Parathyroid adenoma (tissue), 2 donors: ENCODE results near the gene ETFB.

Source experiments
- H2AFZ ChIP-seq: fragments of 300-600 bp; sonication (generic); one replicate; pipeline ENCODE4 v1.7.0; 2017; ENCODE audit warnings: antibody characterized with exemption, mild to moderate bottlenecking
- H3K27ac ChIP-seq: fragments of 300-600 bp; sonication (generic); one replicate; pipeline ENCODE4 v1.7.0; 2017
- H3K27me3 ChIP-seq: fragments of 300-600 bp; sonication (generic); one replicate; pipeline ENCODE4 v1.7.0; 2017; ENCODE audit warnings: low read length; ENCODE audit not compliant: control insufficient read depth, insufficient read depth
- H3K36me3 ChIP-seq: fragments of 300-600 bp; sonication (generic); one replicate; pipeline ENCODE4 v1.7.0; 2017; ENCODE audit warnings: low read length; ENCODE audit not compliant: control insufficient read depth, insufficient read depth
- H3K4me1 ChIP-seq: fragments of 300-600 bp; sonication (generic); one replicate; pipeline ENCODE4 v1.7.0; 2017; ENCODE audit warnings: control low read depth
- H3K4me2 ChIP-seq: fragments of 300-600 bp; sonication (generic); one replicate; pipeline ENCODE4 v1.7.0; 2017; ENCODE audit warnings: low read length
- H3K4me3 ChIP-seq: fragments of 300-600 bp; sonication (generic); one replicate; pipeline ENCODE4 v1.7.0; 2017; ENCODE audit warnings: low read depth, low read length
- H3K79me2 ChIP-seq: fragments of 300-600 bp; sonication (generic); one replicate; pipeline ENCODE4 v1.7.0; 2017; ENCODE audit warnings: control low read depth
- H3K9ac ChIP-seq: fragments of 300-600 bp; sonication (generic); one replicate; pipeline ENCODE4 v1.7.0; 2017; ENCODE audit warnings: mild to moderate bottlenecking
- H3K9me3 ChIP-seq: fragments of 300-600 bp; sonication (generic); one replicate; pipeline ENCODE4 v1.7.0; 2017; ENCODE audit warnings: low read length; ENCODE audit not compliant: control insufficient read depth
- TF ChIP-seq, protein P1 (sequence below): fragments of 300-600 bp; sonication (generic); IDR thresholded peaks from one replicate; pipeline ENCODE4 v1.7.0; 2017; ENCODE audit warnings: antibody characterized with exemption, mild to moderate bottlenecking
- donor health status: primary hyperparathyroidism.

The ETFB gene

GRCh38 chr19:51311351-51312257, 54.6 kb downstream of the ETFB start, which contains the start of gene IGLON5:
Gene IGLON5, plus strand, starts transcription at chr19:51311644. Its CDS starts 204 bp downstream, at chr19:51311848.
- Histone ChIP-seq H3K79me2 (no peaks in the 10 kb centered on the region), H3K4me3 (no peak within 1 kb of the TSS), H3K27ac (no peak within 1 kb of the TSS), H3K4me2 (no peak within 1 kb of the TSS), H3K9ac (no peak within 1 kb of the TSS), H3K9me3 (no peaks in the 10 kb centered on the region), H3K36me3 (no peaks in the 10 kb centered on the region), H3K4me1 (no peaks in the 10 kb centered on the region), H3K27me3 (no peaks in the 10 kb centered on the region), H2AFZ (peak within 1 kb of the TSS; percentile 42)
- TF ChIP-seq, protein P1, sequence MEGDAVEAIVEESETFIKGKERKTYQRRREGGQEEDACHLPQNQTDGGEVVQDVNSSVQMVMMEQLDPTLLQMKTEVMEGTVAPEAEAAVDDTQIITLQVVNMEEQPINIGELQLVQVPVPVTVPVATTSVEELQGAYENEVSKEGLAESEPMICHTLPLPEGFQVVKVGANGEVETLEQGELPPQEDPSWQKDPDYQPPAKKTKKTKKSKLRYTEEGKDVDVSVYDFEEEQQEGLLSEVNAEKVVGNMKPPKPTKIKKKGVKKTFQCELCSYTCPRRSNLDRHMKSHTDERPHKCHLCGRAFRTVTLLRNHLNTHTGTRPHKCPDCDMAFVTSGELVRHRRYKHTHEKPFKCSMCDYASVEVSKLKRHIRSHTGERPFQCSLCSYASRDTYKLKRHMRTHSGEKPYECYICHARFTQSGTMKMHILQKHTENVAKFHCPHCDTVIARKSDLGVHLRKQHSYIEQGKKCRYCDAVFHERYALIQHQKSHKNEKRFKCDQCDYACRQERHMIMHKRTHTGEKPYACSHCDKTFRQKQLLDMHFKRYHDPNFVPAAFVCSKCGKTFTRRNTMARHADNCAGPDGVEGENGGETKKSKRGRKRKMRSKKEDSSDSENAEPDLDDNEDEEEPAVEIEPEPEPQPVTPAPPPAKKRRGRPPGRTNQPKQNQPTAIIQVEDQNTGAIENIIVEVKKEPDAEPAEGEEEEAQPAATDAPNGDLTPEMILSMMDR, result no peak

DNA sequence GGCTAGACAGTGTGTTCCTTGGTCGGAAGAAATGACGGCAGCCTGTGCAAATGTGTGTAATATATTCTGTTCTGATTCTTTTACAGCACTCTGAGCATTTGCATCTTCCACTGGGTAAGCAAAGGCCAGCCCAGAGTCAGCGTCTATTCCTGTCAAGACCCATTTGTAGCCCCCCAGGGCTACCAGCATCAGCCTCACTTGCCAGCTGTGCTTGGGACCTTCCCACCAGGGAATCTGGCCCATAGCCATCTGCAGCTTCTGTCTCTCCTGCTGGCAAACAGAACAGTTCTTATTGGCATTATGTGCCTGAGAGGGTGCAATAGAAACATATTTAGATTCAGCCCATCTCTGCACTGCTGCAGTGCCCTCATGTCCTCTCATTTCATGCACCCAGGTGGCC, 60.7 kb downstream of the ETFB start:
- TF ChIP-seq, protein P1, result no peak
- H3K27me3 ChIP-seq, result no peaks in the 10 kb centered on the region

GRCh38 chr19:51301266-51301665, 64.9 kb downstream of the ETFB start:
- TF ChIP-seq, protein P1, result no peak
- no peaks in the 10 kb centered on the region for H3K27me3 ChIP-seq
- H3K9ac ChIP-seq, result no peak overlapping the region
- H3K27ac ChIP-seq, result no peak overlapping the region
- no peak overlapping the region for H2AFZ ChIP-seq
- no peaks in the 10 kb centered on the region for H3K9me3 ChIP-seq
- no peak overlapping the region for H3K4me2 ChIP-seq
- no peak overlapping the region for H3K4me3 ChIP-seq
- no peaks in the 10 kb centered on the region for H3K36me3 ChIP-seq
- no peaks in the 10 kb centered on the region for H3K4me1 ChIP-seq
- H3K79me2 ChIP-seq, result no peaks in the 10 kb centered on the region

More for the DNA sequence above, 60.7 kb downstream of the ETFB start:
- H3K9me3 ChIP-seq, result no peaks in the 10 kb centered on the region
- no peaks in the 10 kb centered on the region for H3K79me2 ChIP-seq
- H3K4me1 ChIP-seq, result no peaks in the 10 kb centered on the region
- no peak overlapping the region for H3K9ac ChIP-seq
- H2AFZ ChIP-seq, result no peak overlapping the region
- no peak overlapping the region for H3K4me2 ChIP-seq
- no peaks in the 10 kb centered on the region for H3K36me3 ChIP-seq
- H3K27ac ChIP-seq, result no peak overlapping the region
- H3K4me3 ChIP-seq, result no peak overlapping the region

GRCh38 chr19:51297406-51297805, 68.8 kb downstream of the ETFB start:
- H3K4me2 ChIP-seq, result no peak overlapping the region
- no peaks in the 10 kb centered on the region for H3K79me2 ChIP-seq
- no peaks in the 10 kb centered on the region for H3K36me3 ChIP-seq
- H3K27ac ChIP-seq, result no peak overlapping the region
- no peak overlapping the region for H3K4me3 ChIP-seq
- no peak overlapping the region for H3K9ac ChIP-seq
- H2AFZ ChIP-seq, result no peak overlapping the region
- peaks cover 7% of the 10 kb centered on the region for H3K4me1 ChIP-seq
- TF ChIP-seq, protein P1, result no peak
- no peaks in the 10 kb centered on the region for H3K27me3 ChIP-seq
- no peaks in the 10 kb centered on the region for H3K9me3 ChIP-seq
